H1 (cell line): ENCODE data around the gene ASCL2. TPM values are rescaled to one million over a fixed set of nuclear protein-coding genes. Genes with fewer than 3 reads are reported as not detected.

Experiments
- CTCF ChIA-PET: fragments of 300-600 bp; sonication (Branson Sonifier 250); formaldehyde crosslinking; loops from one replicate; lab custom pipeline; 2021; ENCODE audit not compliant: partially characterized antibody; lab: Charles Lee
- POLR2A ChIA-PET: fragments of 300-600 bp; sonication (Branson Sonifier 250); formaldehyde crosslinking; loops from one replicate; lab custom pipeline; 2021; ENCODE audit warnings: inconsistent platforms; ENCODE audit not compliant: partially characterized antibody; lab: Charles Lee
- DNase-seq, 2 experiments: peaks; one replicate each; pipeline versions ENCODE4 v3.0.0 to v3.0.0-alpha.2; 2010 to 2022; ENCODE audit warnings: low spot score in 2 of 2, low read depth in 1 of 2, mixed read lengths in 1 of 2
- FAIRE-seq: peaks from 2 replicates; lab custom pipeline; 2011; peaks lifted over from hg19 to GRCh38; lab: Jason Lieb, UNC
- H2AFZ ChIP-seq: 2 replicates; pipeline ENCODE4 v1.8.1; 2012; ENCODE audit warnings: low read length, inconsistent platforms
- H2AK5ac ChIP-seq: 2 replicates; pipeline ENCODE4 v1.6.1; 2013; ENCODE audit warnings: low read depth, low read length
- H2BK120ac ChIP-seq: replicated peaks from 2 replicates; pipeline ENCODE3; 2013; ENCODE audit warnings: low read depth, low read length, inconsistent platforms
- H2BK12ac ChIP-seq: 2 replicates; pipeline ENCODE4 v1.6.1; 2013; ENCODE audit warnings: low read depth, low read length
- H2BK15ac ChIP-seq: 2 replicates; pipeline ENCODE4 v1.6.1; 2013; ENCODE audit warnings: low read length
- H2BK20ac ChIP-seq: 2 replicates; pipeline ENCODE4 v1.6.1; 2013; ENCODE audit warnings: low read length
- H2BK5ac ChIP-seq: 2 replicates; pipeline ENCODE4 v1.6.1; 2013; ENCODE audit warnings: low read depth, low read length
- H3K14ac ChIP-seq: 2 replicates; pipeline ENCODE4 v1.6.1; 2013; ENCODE audit warnings: inconsistent platforms; ENCODE audit not compliant: insufficient read length
- H3K18ac ChIP-seq: 2 replicates; pipeline ENCODE4 v1.6.1; 2013; ENCODE audit warnings: low read length; ENCODE audit errors: extremely low read depth
- H3K23ac ChIP-seq: 2 replicates; pipeline ENCODE4 v1.6.1; 2013; ENCODE audit warnings: inconsistent platforms; ENCODE audit not compliant: insufficient read length
- H3K23me2 ChIP-seq: 2 replicates; pipeline ENCODE4 v1.6.1; 2013; ENCODE audit warnings: low read depth, low read length
- H3K27ac ChIP-seq: 2 replicates; pipeline ENCODE4 v1.6.1; 2011; ENCODE audit warnings: low read depth, low read length, inconsistent platforms
- H3K27me3 ChIP-seq, 4 experiments: replicated peaks in 1 of 4; 1 replicate in 1 of 4; 2 replicates in 3 of 4; pipeline versions ENCODE4 v1.6.1 to v1.8.1; 2011 to 2013; ENCODE audit warnings: low read length in 3 of 4, mild to moderate bottlenecking in 3 of 4, inconsistent platforms in 2 of 4, mixed read lengths in 2 of 4, moderate library complexity in 1 of 4; ENCODE audit not compliant: control insufficient read depth in 3 of 4, insufficient read depth in 3 of 4; ENCODE audit errors: extremely low read depth in 1 of 4
- H3K36me3 ChIP-seq, 4 experiments: 2 replicates each; pipeline versions ENCODE4 v1.6.1 to v1.8.1; 2011 to 2013; ENCODE audit warnings: mild to moderate bottlenecking in 4 of 4, low read length in 3 of 4, moderate library complexity in 2 of 4, control low read depth in 1 of 4, inconsistent platforms in 1 of 4; ENCODE audit not compliant: insufficient read depth in 4 of 4, control insufficient read depth in 2 of 4
- H3K4ac ChIP-seq: replicated peaks from 2 replicates; pipeline ENCODE3; 2013; ENCODE audit warnings: low read length, low read depth, mixed read lengths, inconsistent platforms; ENCODE audit not compliant: insufficient read length
- H3K4me1 ChIP-seq, 4 experiments: replicated peaks in 1 of 4; 1 replicate in 1 of 4; 2 replicates in 3 of 4; pipeline versions ENCODE4 v1.6.1 to v1.8.1; 2011 to 2013; ENCODE audit warnings: low read length in 3 of 4, inconsistent platforms in 2 of 4, mixed read lengths in 1 of 4; ENCODE audit not compliant: insufficient read depth in 4 of 4, control insufficient read depth in 3 of 4
- H3K4me2 ChIP-seq, 2 experiments: 2 replicates each; pipeline versions ENCODE4 v1.6.1 to v1.8.1; 2011 to 2013; ENCODE audit warnings: low read depth in 2 of 2, low read length in 2 of 2, control low read depth in 1 of 2, inconsistent platforms in 1 of 2, mild to moderate bottlenecking in 1 of 2; ENCODE audit not compliant: insufficient read depth in 1 of 2
- H3K4me3 ChIP-seq, 4 experiments: fragments of 200-600, 300-600 bp in 1 of 4; sonication (generic), shearing (Covaris generic), sonication (Bioruptor Twin) in 1 of 4; 2 replicates each; pipeline versions ENCODE4 v1.5.1 to v1.8.1; 2011 to 2016; ENCODE audit warnings: low read length in 4 of 4, low read depth in 3 of 4, control low read depth in 2 of 4, inconsistent platforms in 2 of 4, mild to moderate bottlenecking in 2 of 4, mixed read lengths in 1 of 4, moderate library complexity in 1 of 4; ENCODE audit not compliant: insufficient read depth in 2 of 4; ENCODE audit errors: extremely low read depth in 1 of 4
- H3K56ac ChIP-seq: replicated peaks from 2 replicates; pipeline ENCODE3; 2013; ENCODE audit warnings: low read depth, mild to moderate bottlenecking, mixed read lengths, low read length, inconsistent platforms; ENCODE audit not compliant: insufficient read length
- H3K79me1 ChIP-seq: 2 replicates; pipeline ENCODE4 v1.6.1; 2013; ENCODE audit warnings: low read depth, low read length, control low read depth
- H3K79me2 ChIP-seq, 2 experiments: 2 replicates each; pipeline versions ENCODE4 v1.6.1 to v1.8.1; 2012 to 2013; ENCODE audit warnings: low read length in 2 of 2, mild to moderate bottlenecking in 2 of 2, inconsistent platforms in 1 of 2; ENCODE audit not compliant: insufficient read depth in 2 of 2, control insufficient read depth in 1 of 2
- H3K9ac ChIP-seq, 4 experiments: replicated peaks in 1 of 4; 1 replicate in 1 of 4; 2 replicates in 3 of 4; pipeline versions ENCODE4 v1.6.1 to v1.8.1; 2011 to 2013; ENCODE audit warnings: low read depth in 3 of 4, low read length in 3 of 4, control low read depth in 2 of 4, mild to moderate bottlenecking in 2 of 4, moderate library complexity in 2 of 4, inconsistent platforms in 1 of 4; ENCODE audit errors: extremely low read depth in 1 of 4
- H3K9me3 ChIP-seq, 2 experiments: 2 replicates each; pipeline versions ENCODE4 v1.6.1 to v1.8.1; 2012 to 2013; ENCODE audit warnings: mild to moderate bottlenecking in 2 of 2, moderate library complexity in 2 of 2, control low read depth in 1 of 2, inconsistent platforms in 1 of 2, low read depth in 1 of 2, low read length in 1 of 2, mixed read lengths in 1 of 2; ENCODE audit not compliant: insufficient read depth in 2 of 2
- H4K20me1 ChIP-seq, 2 experiments: replicated peaks in 1 of 2; 2 replicates each; pipeline versions ENCODE3 to v1.8.1; 2011 to 2013; ENCODE audit warnings: inconsistent platforms in 2 of 2, low read length in 2 of 2, mild to moderate bottlenecking in 1 of 2; ENCODE audit not compliant: insufficient read depth in 2 of 2, control insufficient read depth in 1 of 2
- H4K5ac ChIP-seq: 2 replicates; pipeline ENCODE4 v1.6.1; 2013; ENCODE audit warnings: low read length, low read depth, mixed read lengths, inconsistent platforms; ENCODE audit not compliant: insufficient read length
- H4K8ac ChIP-seq: 2 replicates; pipeline ENCODE4 v1.8.0; 2013; ENCODE audit warnings: mild to moderate bottlenecking, moderate library complexity, low read length, inconsistent platforms; ENCODE audit not compliant: insufficient read depth; ENCODE audit errors: extremely low read depth
- H4K91ac ChIP-seq: replicated peaks from 2 replicates; pipeline ENCODE3; 2013; ENCODE audit warnings: low read length, mixed read lengths, inconsistent platforms; ENCODE audit not compliant: insufficient read length
- EZH2 ChIP-seq: fragments of 200-600 bp; sonication (generic); IDR thresholded peaks from 2 replicates; pipeline ENCODE4 v1.7.1; 2012; ENCODE audit warnings: low read depth, mild to moderate bottlenecking, moderate library complexity, low read length, inconsistent platforms; ENCODE audit not compliant: severe bottlenecking
- FOSL1 ChIP-seq: IDR thresholded peaks from 2 replicates; pipeline ENCODE4 v1.6.1; 2011; ENCODE audit warnings: mild to moderate bottlenecking, low read depth, low read length, moderate library complexity; ENCODE audit not compliant: insufficient read depth
- RXRA ChIP-seq: IDR thresholded peaks from 2 replicates; pipeline ENCODE4 v1.6.1; 2011; ENCODE audit warnings: low read depth, mild to moderate bottlenecking, low read length, moderate library complexity; ENCODE audit not compliant: insufficient read depth
- SP2 ChIP-seq: IDR thresholded peaks from 2 replicates; pipeline ENCODE4 v1.6.1; 2012; ENCODE audit warnings: mild to moderate bottlenecking, low read length, inconsistent platforms
- WGBS, 2 experiments: shearing (Covaris generic) in 1 of 2; methylation state at CpG; one replicate each; pipeline versions ENCODE4 v1.1.6 to v1.1.7; 2013 to 2015; ENCODE audit warnings: low lambda C conversion rate in 2 of 2, mixed read lengths in 2 of 2, inconsistent platforms in 1 of 2, low coverage in 1 of 2, missing lambda C conversion rate in 1 of 2; ENCODE audit not compliant: insufficient replicate concordance in 2 of 2, insufficient coverage in 1 of 2, insufficient read length in 1 of 2; ENCODE audit errors: extremely low coverage in 1 of 2, missing lambda C conversion rate in 1 of 2; 5-methylcytosine and 5-hydroxymethylcytosine counted together
- polyA plus RNA-seq, 7 experiments: library from polyadenylated mRNA; depleted of rRNA in 3 of 7; stranded (reverse) in 5 of 7; unstranded in 2 of 7; fragments of >200 nt in 5 of 7; fragments of 200-250 nt in 2 of 7; gene quantifications; 1 replicate in 5 of 7; 2 replicates in 1 of 7; 4 replicates in 1 of 7; pipeline versions ENCODE4 v1.2.1 to v1.2.3, GENCODE V29; 2011 to 2013; ENCODE audit warnings: missing spikeins in 2 of 7, mixed read lengths in 2 of 7
- total RNA-seq: library from RNA; stranded (reverse); fragmentation: NEBNext Ultra II Directional; extraction: Animal tissue kit (Norgen Biotek cat#: 25700); gene quantifications from 2 replicates; pipeline ENCODE4 v1.2.1, GENCODE V29; 2021
- TF ChIP-seq, protein P1 (sequence below), 3 experiments: IDR thresholded peaks; 1 replicate in 2 of 3; 2 replicates in 1 of 3; pipeline versions ENCODE4 v1.5.1 to v1.6.1; 2011; ENCODE audit warnings: low read length in 3 of 3, mild to moderate bottlenecking in 3 of 3, inconsistent platforms in 2 of 3, low read depth in 1 of 3, moderate library complexity in 1 of 3; ENCODE audit not compliant: insufficient read depth in 1 of 3; ENCODE audit errors: control extremely low read depth in 1 of 3

Gene ASCL2
- total and polyA plus RNA-seq, 2 of the 8 experiments (the other 6 are each of a cell fraction or from before 2014, with no cell fraction given), result 0.51 to 0.56 TPM

GRCh38 chr11:2271077-2271326 lies 614 bp upstream of the ASCL2 start:
- Histone ChIP-seq H3K4me2 (peak overlapping the region; percentile 46 to 51), H2BK12ac (0 out of 2 replicates have a peak overlapping the region, but pooled peaks have one; percentile 33), H3K9ac (no peak overlapping the region), H3K14ac (no peak overlapping the region), H3K9me3 (peaks cover 0 to 12% of the 10 kb centered on the region in 2 experiments; a peak in 1 of 4 replicates), H3K4ac (no peak overlapping the region), H4K8ac (no peak overlapping the region), H3K27me3 (peaks cover 21 to 84% (median 68%) of the 10 kb centered on the region in 4 experiments), H2BK20ac (no peak overlapping the region), H3K4me1 (peaks cover 0 to 14% (median 3%) of the 10 kb centered on the region in 4 experiments; a peak in 3 of 7 replicates), H3K27ac (no peak overlapping the region), H2BK15ac (no peak overlapping the region), H3K23me2 (peaks cover 8% of the 10 kb centered on the region; the same call in 1 of the 2 replicates), H3K79me1 (no peaks in the 10 kb centered on the region), H3K23ac (no peak overlapping the region), H4K5ac (no peak overlapping the region), H2BK120ac (no peak overlapping the region), H3K4me3 (peak overlapping the region in 2 of 4 experiments; percentile 10 to 67; a peak in 3 of 8 replicates), H3K36me3 (peaks cover 0 to 6% (median 0%) of the 10 kb centered on the region in 4 experiments; a peak in 1 of 8 replicates), H2AK5ac (no peak overlapping the region), H4K91ac (no peak overlapping the region), H2BK5ac (no peak overlapping the region), H3K56ac (no peak overlapping the region), H3K18ac (no peak overlapping the region), H4K20me1 (no peaks in the 10 kb centered on the region), H3K79me2 (no peaks in the 10 kb centered on the region), H2AFZ (no peak overlapping the region)
- DNase-seq, result peak in 1 of 2 experiments; percentile 58
- whole genome bisulfite sequencing, 2 experiments, result 37% methylated on average over 24 of the region's 28 CpGs; no CpG with 5 or more reads in 1 of the 2 experiments
- FAIRE-seq, result no peak
- ChIA-PET CTCF (no interaction called here), POLR2A (no interaction called here)
- TF ChIP-seq SP2 (no peak), EZH2 (peak; percentile 56), RXRA (no peak), FOSL1 (no peak)
- TF ChIP-seq, protein P1, sequence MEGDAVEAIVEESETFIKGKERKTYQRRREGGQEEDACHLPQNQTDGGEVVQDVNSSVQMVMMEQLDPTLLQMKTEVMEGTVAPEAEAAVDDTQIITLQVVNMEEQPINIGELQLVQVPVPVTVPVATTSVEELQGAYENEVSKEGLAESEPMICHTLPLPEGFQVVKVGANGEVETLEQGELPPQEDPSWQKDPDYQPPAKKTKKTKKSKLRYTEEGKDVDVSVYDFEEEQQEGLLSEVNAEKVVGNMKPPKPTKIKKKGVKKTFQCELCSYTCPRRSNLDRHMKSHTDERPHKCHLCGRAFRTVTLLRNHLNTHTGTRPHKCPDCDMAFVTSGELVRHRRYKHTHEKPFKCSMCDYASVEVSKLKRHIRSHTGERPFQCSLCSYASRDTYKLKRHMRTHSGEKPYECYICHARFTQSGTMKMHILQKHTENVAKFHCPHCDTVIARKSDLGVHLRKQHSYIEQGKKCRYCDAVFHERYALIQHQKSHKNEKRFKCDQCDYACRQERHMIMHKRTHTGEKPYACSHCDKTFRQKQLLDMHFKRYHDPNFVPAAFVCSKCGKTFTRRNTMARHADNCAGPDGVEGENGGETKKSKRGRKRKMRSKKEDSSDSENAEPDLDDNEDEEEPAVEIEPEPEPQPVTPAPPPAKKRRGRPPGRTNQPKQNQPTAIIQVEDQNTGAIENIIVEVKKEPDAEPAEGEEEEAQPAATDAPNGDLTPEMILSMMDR (IDR thresholded peaks at IDR 0.05; ENCODE audit: control extremely low read depth in 1 of 3, insufficient read depth in 1 of 3, low read depth in 1 of 3, low read length in 3 of 3), result no peak
